Measurements from ENCODE around the gene CHRNA3. TPM values are rescaled to one million over a fixed set of nuclear protein-coding genes. Genes with fewer than 3 reads are reported as not detected.

Gene CHRNA3
- total RNA-seq, 1 donor from 2014 or later: 1.3 TPM

DNA sequence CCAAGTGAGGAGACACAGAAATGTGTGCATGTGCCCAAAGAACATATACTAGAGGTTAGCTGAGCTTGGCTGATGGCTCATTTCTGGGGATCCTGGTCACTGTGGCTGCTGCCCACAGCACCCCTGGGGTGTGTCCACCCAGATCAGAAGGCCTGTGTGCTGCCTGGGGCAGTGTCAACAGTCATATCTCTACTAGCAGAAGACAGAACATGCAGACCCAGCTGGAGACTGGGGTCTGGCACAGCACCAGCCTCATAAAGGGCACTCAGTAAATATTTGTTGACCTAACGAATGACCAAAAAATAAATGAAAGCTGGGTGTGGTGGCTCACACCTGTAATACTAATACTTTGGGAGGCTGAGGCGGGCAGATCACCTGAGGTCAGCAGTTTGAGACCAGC lies 16.4 kb downstream of the CHRNA3 start:
- Histone ChIP-seq H3K4me3 (no peak overlapping the region), H3K27ac (no peak overlapping the region), H3K9me3 (no peaks in the 10 kb centered on the region), H3K27me3 (ENCODE audit: low read depth) (peaks cover 13% of the 10 kb centered on the region), H3K36me3 (no peaks in the 10 kb centered on the region), H3K4me1 (no peaks in the 10 kb centered on the region)
- TF ChIP-seq, protein P1, sequence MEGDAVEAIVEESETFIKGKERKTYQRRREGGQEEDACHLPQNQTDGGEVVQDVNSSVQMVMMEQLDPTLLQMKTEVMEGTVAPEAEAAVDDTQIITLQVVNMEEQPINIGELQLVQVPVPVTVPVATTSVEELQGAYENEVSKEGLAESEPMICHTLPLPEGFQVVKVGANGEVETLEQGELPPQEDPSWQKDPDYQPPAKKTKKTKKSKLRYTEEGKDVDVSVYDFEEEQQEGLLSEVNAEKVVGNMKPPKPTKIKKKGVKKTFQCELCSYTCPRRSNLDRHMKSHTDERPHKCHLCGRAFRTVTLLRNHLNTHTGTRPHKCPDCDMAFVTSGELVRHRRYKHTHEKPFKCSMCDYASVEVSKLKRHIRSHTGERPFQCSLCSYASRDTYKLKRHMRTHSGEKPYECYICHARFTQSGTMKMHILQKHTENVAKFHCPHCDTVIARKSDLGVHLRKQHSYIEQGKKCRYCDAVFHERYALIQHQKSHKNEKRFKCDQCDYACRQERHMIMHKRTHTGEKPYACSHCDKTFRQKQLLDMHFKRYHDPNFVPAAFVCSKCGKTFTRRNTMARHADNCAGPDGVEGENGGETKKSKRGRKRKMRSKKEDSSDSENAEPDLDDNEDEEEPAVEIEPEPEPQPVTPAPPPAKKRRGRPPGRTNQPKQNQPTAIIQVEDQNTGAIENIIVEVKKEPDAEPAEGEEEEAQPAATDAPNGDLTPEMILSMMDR (IDR thresholded peaks at IDR 0.05): no peak
- no peak for ATAC-seq
- no peak for DNase-seq
- intact Hi-C loops (cut with DNase I): no loop called here

DNA sequence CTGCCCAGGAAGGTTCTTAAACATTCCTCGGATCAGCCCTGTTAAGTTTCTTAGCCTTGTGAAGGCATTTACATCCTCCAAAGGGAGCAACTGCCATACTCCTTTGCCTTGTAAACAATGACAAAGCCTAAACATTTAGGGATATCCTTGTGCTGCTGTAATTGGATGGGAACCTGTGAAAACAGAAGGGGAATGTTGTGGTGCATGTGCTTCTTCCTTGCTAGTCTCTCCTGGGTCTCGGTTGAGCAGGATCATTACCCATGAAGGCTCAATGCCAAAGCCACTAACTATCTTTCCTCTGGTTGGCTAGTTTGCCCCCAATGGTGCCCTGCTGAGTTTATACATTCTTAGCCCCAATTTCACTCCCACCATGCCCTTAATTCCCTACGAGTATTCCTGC lies 17.3 kb downstream of the CHRNA3 start:
- TF ChIP-seq, protein P1 (IDR thresholded peaks at IDR 0.05): no peak
- intact Hi-C loops (cut with DNase I): no loop called here
- Histone ChIP-seq H3K27ac (no peak overlapping the region), H3K27me3 (ENCODE audit: low read depth) (peaks cover 13% of the 10 kb centered on the region), H3K4me3 (no peak overlapping the region), H3K9me3 (no peaks in the 10 kb centered on the region), H3K4me1 (no peaks in the 10 kb centered on the region), H3K36me3 (no peaks in the 10 kb centered on the region)
- no peak for ATAC-seq
- DNase-seq: no peak

DNA sequence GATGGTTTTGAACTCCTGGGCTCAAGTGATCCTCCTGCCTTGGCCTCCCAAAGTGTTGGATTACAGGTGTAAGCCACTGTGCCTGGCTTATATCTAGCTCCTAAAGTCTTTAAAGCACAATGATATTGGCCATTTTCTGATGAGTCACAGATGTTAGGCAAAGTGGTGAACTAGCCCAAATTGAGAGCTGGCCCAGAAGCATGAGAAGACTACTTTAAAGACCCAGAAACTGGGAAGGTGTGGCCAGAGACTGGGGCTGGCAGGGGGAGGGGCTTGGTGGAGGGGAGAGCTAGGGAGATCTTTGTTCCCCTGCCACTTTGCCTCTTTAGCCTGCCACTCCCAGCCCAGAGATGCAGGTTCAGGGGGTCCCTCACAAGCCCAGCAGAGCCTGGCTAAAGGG lies 21.6 kb downstream of the CHRNA3 start:
- TF ChIP-seq, protein P1 (IDR thresholded peaks at IDR 0.05): no peak
- Histone ChIP-seq H3K4me1 (no peaks in the 10 kb centered on the region), H3K27me3 (ENCODE audit: low read depth) (peaks cover 8% of the 10 kb centered on the region), H3K4me3 (no peak overlapping the region), H3K27ac (no peak overlapping the region), H3K9me3 (no peaks in the 10 kb centered on the region), H3K36me3 (no peaks in the 10 kb centered on the region)
- ATAC-seq (no peak), DNase-seq (no peak)
- intact Hi-C loops (cut with DNase I): no loop called here

DNA sequence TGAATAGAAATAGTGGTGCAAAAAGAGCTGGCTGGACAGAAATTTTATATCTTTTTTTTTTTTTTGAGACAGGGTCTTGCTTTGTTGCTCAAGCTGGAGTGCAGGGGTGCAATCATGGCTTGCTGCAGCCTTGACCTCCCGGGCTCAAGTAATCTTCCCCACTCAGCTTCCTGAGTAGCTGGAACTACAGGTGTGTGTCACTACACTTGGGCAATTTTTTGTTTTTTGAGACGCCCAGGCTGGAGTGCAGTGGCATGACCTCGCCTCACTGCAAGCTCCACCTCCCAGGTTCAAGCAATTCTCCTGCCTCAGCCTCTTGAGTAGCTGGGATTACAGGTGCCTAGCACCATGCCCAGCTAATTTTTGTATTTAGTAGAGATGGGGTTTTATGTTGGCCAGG lies 22.4 kb downstream of the CHRNA3 start:
- Histone ChIP-seq H3K9me3 (no peaks in the 10 kb centered on the region), H3K4me3 (no peak overlapping the region), H3K27me3 (ENCODE audit: low read depth) (peaks cover 4% of the 10 kb centered on the region), H3K36me3 (no peaks in the 10 kb centered on the region), H3K4me1 (no peaks in the 10 kb centered on the region), H3K27ac (no peak overlapping the region)
- intact Hi-C loops (cut with DNase I): no loop called here
- DNase-seq (no peak), ATAC-seq (no peak)
- TF ChIP-seq, protein P1 (IDR thresholded peaks at IDR 0.05): no peak

DNA sequence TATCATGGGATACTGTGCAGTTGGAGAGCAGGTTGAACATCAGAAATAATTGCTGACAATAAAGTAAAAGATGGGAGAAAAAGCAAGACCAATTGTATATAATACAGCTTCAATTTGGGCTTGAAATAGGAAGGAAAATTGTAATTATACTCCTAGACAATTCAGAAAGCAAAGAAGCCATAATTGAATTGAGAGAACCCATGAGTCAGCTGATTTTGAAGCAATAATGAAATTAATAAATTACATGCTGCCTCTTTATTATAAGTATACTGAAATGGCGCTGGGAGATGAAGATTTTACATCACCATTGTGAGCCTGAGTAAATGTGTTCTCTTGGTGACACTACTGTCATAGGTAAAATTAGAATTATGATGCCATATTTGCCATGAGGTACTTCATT lies 23.2 kb downstream of the CHRNA3 start:
- TF ChIP-seq, protein P1 (IDR thresholded peaks at IDR 0.05): no peak
- ATAC-seq: no peak

DNA sequence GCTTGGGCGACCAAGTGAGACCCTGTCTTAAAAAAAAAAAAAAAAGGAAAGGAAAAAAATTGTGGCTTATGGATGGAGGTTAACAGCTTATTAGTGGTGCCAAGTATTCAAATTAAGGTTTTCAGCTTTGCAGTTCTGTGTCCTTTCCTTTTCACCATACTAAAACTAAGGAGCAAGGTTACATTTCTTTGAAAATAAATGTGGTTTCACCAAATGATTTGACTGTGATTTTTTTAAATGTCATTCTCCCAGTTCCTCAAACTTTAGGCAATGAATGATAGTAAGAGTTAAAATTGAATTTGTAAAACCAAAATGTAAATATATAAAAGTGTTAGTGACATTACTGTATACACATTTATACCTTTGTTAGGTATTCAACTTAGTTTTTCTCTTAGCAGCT lies 45.9 kb downstream of the CHRNA3 start:
- intact Hi-C loops (cut with DNase I): no loop called here
- DNase-seq: no peak
- TF ChIP-seq, protein P1 (IDR thresholded peaks at IDR 0.05): no peak
- ATAC-seq: no peak
- Histone ChIP-seq H3K27me3 (ENCODE audit: low read depth) (no peaks in the 10 kb centered on the region), H3K4me1 (no peaks in the 10 kb centered on the region), H3K4me3 (no peak overlapping the region), H3K27ac (no peak overlapping the region), H3K36me3 (no peaks in the 10 kb centered on the region), H3K9me3 (no peaks in the 10 kb centered on the region)

More for the DNA sequence above, 23.2 kb downstream of the CHRNA3 start:
- no peak overlapping the region for H3K4me3 ChIP-seq
- DNase-seq: no peak
- intact Hi-C loops (cut with DNase I): no loop called here
- H3K27ac ChIP-seq: no peak overlapping the region
- H3K36me3 ChIP-seq: no peaks in the 10 kb centered on the region
- peaks cover 2% of the 10 kb centered on the region for H3K27me3 ChIP-seq (ENCODE audit: low read depth)
- no peaks in the 10 kb centered on the region for H3K9me3 ChIP-seq
- H3K4me1 ChIP-seq: no peaks in the 10 kb centered on the region

Measured in lower lobe of right lung (tissue), 2 donors.